GM12875 (cell line): ENCODE measurements around the gene NLRP2B.
"Not testable (repeated sequence)": the region's sequence is repeated elsewhere in the genome, so short reads cannot be mapped to it uniquely, and the experiment has no call there.

Source experiments
- H3K4me3 ChIP-seq: one replicate; pipeline ENCODE4 v1.5.1; 2011; ENCODE audit warnings: low read depth, low read length, control low read depth
- CTCF ChIP-seq: IDR thresholded peaks from 2 replicates; pipeline ENCODE4 v1.5.1; 2011; ENCODE audit warnings: low read depth, mild to moderate bottlenecking, control low read depth, inconsistent platforms, low read length, moderate library complexity, borderline replicate concordance; ENCODE audit not compliant: insufficient read depth

Gene NLRP2B

GRCh38 chrX:57680160-57680559 lies at the start of gene NLRP2B:
TSS of gene NLRP2B (minus strand) at chrX:57680260.
- no peak for TF ChIP-seq CTCF
- no peak within 1 kb of the TSS for H3K4me3 ChIP-seq

DNA sequence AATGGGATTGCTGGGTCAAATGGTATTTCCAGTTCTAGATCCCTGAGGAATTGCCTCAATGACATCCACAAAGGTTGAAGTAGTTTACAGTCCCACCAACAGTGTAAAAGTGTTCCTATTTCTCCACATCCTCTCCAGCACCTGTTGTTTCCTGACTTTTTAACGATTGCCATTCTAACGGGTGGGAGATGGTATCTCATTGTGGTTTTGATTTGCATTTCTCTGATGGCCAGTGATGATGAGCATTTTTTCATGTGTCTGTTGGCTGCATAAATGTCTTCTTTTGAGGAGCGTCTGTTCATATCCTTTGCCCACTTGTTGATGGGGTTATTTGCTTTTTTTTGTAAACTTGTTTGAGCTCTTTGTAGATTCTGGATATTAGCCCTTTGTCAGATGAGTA lies 45.9 kb upstream of the NLRP2B start:
- not testable (repeated sequence) for H3K4me3 ChIP-seq

GRCh38 chrX:57681341-57681740 lies 1.3 kb upstream of the NLRP2B start:
- H3K4me3 ChIP-seq = no peak overlapping the region
- TF ChIP-seq CTCF = no peak

DNA sequence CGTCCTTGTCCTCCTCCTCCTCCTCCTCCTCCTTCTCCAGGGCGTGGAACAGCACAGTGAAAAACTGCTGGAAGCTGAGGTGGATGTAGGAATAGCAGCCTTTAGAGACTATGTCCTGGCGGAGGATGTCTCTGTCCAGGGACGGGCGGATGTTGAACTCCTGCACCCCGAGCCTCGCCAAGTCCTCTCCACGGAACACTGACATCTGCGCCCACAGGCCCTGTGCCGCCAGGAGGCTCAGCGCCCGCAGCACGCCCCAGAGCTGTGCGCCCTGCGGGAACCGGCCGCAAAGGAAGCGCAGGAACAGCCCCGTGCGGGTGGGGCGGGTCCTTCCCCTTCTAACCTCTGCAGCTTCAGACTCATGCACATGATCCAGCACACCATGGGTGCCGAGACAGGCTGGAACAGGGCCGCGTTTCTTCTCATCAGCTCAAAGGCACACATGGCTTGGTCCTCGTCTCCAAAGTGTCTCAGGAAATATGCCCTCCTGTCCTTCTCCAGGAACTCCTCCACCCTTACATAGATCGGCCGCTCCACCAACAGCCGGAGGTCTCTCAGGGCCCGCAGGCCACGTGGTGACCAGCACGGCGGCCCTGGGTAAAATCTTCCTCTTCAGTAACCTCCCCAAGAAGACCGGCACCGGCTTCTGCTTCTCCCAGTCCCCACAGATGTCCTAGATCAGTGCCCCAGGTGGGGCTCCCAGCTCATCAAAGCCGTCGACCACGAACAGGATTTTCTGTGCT lies 1.2 kb downstream of the NLRP2B start:
- TF ChIP-seq CTCF = no peak
- H3K4me3 ChIP-seq = no peak overlapping the region

GRCh38 chrX:57677132-57677858 lies 2.8 kb downstream of the NLRP2B start:
- TF ChIP-seq CTCF = no peak

DNA sequence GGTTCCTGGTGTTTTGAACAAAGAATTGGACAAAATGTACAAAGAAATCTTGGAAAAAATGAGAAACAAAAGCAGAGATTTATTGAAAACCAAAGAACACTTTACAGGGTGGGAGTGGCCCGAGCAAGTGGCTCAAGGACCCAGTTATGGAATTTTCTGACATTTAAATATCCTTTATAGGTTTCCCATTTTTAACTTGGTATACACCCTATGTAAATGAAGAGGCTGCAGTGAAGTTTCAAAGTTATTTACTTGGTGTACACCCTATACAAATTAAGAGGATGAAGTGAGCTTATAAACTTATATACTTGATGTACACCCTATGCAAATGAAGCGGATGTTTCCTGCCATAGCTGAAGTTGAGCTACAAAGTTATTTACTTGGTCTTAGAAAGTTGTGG lies 4.7 kb downstream of the NLRP2B start:
- no peak for TF ChIP-seq CTCF
- H3K4me3 ChIP-seq = no peak overlapping the region

More at GRCh38 chrX:57677132-57677858, 2.8 kb downstream of the NLRP2B start:
- H3K4me3 ChIP-seq = no peak overlapping the region

- no peak for TF ChIP-seq CTCF
- H3K4me3 ChIP-seq = no peak overlapping the region
These were observed 5.2 kb downstream of the NLRP2B start for GRCh38 chrX:57674861-57675260.
